NCI-H748 (cell line): ENCODE results near the gene RGS6.

Experiments
- DNase-seq: peaks from one replicate; lab custom pipeline; 2025; ENCODE audit not compliant: unreplicated experiment; lab: John Stamatoyannopoulos, UW

The RGS6 gene

GRCh38 chr14:72615451-72616121 lies 683.4 kb downstream of the RGS6 start:
- DNase-seq = no peak
